ENCODE measurements around the gene PIGP. TPM values are rescaled to one million over a fixed set of nuclear protein-coding genes. Genes with fewer than 3 reads are reported as not detected.
A peak's percentile ranks its signal among the peaks of the same experiment; 100 is the strongest.

PIGP gene
- total RNA-seq, 1 experiment from 2014 or later: 13.2 TPM

DNA sequence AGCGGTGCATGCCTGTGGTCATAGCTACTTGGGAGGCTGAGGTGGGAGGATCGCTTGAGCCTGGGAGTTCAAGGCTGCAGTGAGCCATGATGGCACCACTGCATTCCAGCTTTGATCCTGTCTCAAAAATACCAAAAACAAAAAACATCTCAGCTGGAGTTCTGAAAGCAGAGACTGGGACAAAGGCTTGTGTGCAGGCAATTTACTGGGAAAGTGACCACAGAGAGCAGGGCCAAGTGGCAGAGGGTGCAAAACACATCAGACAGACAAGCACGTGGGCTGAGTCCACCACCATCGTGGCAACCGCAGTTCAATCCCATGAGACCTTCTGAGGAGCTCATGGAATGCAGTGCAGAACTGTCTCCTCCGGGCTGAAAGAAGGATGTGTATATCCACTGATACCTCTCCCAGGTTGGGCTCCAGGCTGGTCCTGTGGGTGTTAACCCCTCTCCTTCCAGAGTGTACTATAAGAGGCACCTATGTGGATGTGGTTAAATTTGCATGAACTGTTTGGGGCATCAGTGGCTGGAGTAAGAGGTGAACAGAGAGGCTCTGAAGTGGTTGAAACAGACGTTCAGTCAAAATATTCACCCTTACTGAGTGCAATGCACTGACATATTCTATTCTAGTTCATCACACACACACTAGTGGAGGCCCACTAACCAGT is 10.8 kb downstream of the PIGP start:
- no CpG with 5 or more reads among the region's 7 CpGs for WGBS (ENCODE audit: extremely low coverage, insufficient read length, low lambda C conversion rate)
- Histone ChIP-seq H2AFZ (ENCODE audit: low read length) (no peak overlapping the region), H3K9me3 (ENCODE audit: control insufficient read depth, low read depth, low read length) (no peaks in the 10 kb centered on the region), H2BK5ac (ENCODE audit: insufficient read length, low read length) (no peak overlapping the region), H2BK15ac (ENCODE audit: low read depth, low read length) (peak overlapping the region; percentile 37; the same call in 1 of the 2 replicates), H3K56ac (ENCODE audit: insufficient read length, low read depth, low read length) (no peak overlapping the region), H3K4me1 (ENCODE audit: insufficient read depth, low read length) (peaks cover 3% of the 10 kb centered on the region; the same call in 1 of the 2 replicates), H3K9ac (ENCODE audit: extremely low read depth, insufficient read length, low read length) (no peak overlapping the region), H3K23me2 (ENCODE audit: insufficient read length, low read depth, low read length, poor library complexity, severe bottlenecking) (no peaks in the 10 kb centered on the region), H3K23ac (ENCODE audit: insufficient read length, low read depth, low read length) (no peak overlapping the region), H3K27ac (ENCODE audit: insufficient read length, low read depth, low read length) (no peak overlapping the region), H4K20me1 (ENCODE audit: control insufficient read depth, insufficient read depth, insufficient read length) (no peaks in the 10 kb centered on the region), H3K18ac (ENCODE audit: insufficient read length, low read depth, low read length) (peak overlapping the region; percentile 21), H3K79me1 (ENCODE audit: insufficient read depth, low read depth, low read length, poor library complexity, severe bottlenecking) (no peaks in the 10 kb centered on the region), H4K8ac (replicated peaks; ENCODE audit: insufficient read length, low read depth, low read length) (no peak overlapping the region), H4K91ac (ENCODE audit: insufficient read length, low read depth, low read length) (no peak overlapping the region), H2BK120ac (ENCODE audit: low read depth, low read length, poor library complexity, severe bottlenecking) (no peak overlapping the region), H3K14ac (ENCODE audit: insufficient read depth, low read length) (0 out of 2 replicates have a peak overlapping the region, but pooled peaks have one; percentile 29), H3K79me2 (ENCODE audit: insufficient read depth, low read length) (no peaks in the 10 kb centered on the region), H3K27me3 (ENCODE audit: insufficient read depth, low read length) (no peaks in the 10 kb centered on the region), H2AK5ac (ENCODE audit: insufficient read length, low read length) (no peak overlapping the region), H4K5ac (ENCODE audit: insufficient read length, low read depth, low read length) (no peak overlapping the region), H3T11ph (ENCODE audit: low read length) (no peak overlapping the region), H3K4ac (ENCODE audit: low read depth, low read length) (no peak overlapping the region), H3K4me2 (ENCODE audit: insufficient read depth, insufficient read length, low read length) (no peak overlapping the region), H2BK12ac (ENCODE audit: insufficient read length, low read depth, low read length) (peak overlapping the region; percentile 10), H2BK20ac (ENCODE audit: low read depth, low read length, poor library complexity, severe bottlenecking) (no peak overlapping the region)
- peaks cover 5% of the 10 kb centered on the region; the same call in 1 of the 2 replicates for H3K27me3 Mint-ChIP-seq (ENCODE audit: low read depth)
- peaks cover 1 to 2% of the 10 kb centered on the region in 2 experiments; a peak in 2 of 5 replicates for H3K9me3 Mint-ChIP-seq
- peaks cover 32 to 43% of the 10 kb centered on the region in 2 experiments for H3K4me1 Mint-ChIP-seq
- DNase-seq: no peak
- TF ChIP-seq, protein P1, sequence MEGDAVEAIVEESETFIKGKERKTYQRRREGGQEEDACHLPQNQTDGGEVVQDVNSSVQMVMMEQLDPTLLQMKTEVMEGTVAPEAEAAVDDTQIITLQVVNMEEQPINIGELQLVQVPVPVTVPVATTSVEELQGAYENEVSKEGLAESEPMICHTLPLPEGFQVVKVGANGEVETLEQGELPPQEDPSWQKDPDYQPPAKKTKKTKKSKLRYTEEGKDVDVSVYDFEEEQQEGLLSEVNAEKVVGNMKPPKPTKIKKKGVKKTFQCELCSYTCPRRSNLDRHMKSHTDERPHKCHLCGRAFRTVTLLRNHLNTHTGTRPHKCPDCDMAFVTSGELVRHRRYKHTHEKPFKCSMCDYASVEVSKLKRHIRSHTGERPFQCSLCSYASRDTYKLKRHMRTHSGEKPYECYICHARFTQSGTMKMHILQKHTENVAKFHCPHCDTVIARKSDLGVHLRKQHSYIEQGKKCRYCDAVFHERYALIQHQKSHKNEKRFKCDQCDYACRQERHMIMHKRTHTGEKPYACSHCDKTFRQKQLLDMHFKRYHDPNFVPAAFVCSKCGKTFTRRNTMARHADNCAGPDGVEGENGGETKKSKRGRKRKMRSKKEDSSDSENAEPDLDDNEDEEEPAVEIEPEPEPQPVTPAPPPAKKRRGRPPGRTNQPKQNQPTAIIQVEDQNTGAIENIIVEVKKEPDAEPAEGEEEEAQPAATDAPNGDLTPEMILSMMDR (conservative IDR thresholded peaks at IDR 0.05): no peak
- no peak overlapping the region; a peak in 1 of 7 replicates for H3K27ac Mint-ChIP-seq
- no peak overlapping the region for H3K4me3 Mint-ChIP-seq
- peaks cover 0 to 14% (median 3%) of the 10 kb centered on the region in 3 experiments; a peak in 5 of 7 replicates for H3K36me3 Mint-ChIP-seq (ENCODE audit: insufficient read depth in 1 of 3, low read depth in 3 of 3)

Data from H9 (cell line).